Tibial nerve (tissue), 4 donors: ENCODE results near the gene SLX9.

Experiments
- CTCF ChIP-seq, 5 experiments: fragments of 200-600 bp in 3 of 5; fragments of 450-650 bp in 2 of 5; sonication (generic) in 3 of 5; IDR thresholded peaks; one replicate each; pipeline ENCODE4 v1.5.1; 2016 to 2019; ENCODE audit warnings: antibody characterized with exemption in 5 of 5, mild to moderate bottlenecking in 3 of 5, moderate library complexity in 2 of 5
- EP300 ChIP-seq, 2 donors: sonication (generic); formaldehyde crosslinking; IDR thresholded peaks; one replicate each; pipeline ENCODE4 v1.6.1; 2017; ENCODE audit warnings: antibody characterized with exemption in 2 of 2, mild to moderate bottlenecking in 1 of 2
- POLR2A ChIP-seq, 2 donors: fragments of 450-650 bp; IDR thresholded peaks; one replicate each; pipeline ENCODE4 v1.6.1; 2017; ENCODE audit warnings: antibody characterized with exemption in 2 of 2, mild to moderate bottlenecking in 2 of 2, moderate library complexity in 2 of 2

DNA sequence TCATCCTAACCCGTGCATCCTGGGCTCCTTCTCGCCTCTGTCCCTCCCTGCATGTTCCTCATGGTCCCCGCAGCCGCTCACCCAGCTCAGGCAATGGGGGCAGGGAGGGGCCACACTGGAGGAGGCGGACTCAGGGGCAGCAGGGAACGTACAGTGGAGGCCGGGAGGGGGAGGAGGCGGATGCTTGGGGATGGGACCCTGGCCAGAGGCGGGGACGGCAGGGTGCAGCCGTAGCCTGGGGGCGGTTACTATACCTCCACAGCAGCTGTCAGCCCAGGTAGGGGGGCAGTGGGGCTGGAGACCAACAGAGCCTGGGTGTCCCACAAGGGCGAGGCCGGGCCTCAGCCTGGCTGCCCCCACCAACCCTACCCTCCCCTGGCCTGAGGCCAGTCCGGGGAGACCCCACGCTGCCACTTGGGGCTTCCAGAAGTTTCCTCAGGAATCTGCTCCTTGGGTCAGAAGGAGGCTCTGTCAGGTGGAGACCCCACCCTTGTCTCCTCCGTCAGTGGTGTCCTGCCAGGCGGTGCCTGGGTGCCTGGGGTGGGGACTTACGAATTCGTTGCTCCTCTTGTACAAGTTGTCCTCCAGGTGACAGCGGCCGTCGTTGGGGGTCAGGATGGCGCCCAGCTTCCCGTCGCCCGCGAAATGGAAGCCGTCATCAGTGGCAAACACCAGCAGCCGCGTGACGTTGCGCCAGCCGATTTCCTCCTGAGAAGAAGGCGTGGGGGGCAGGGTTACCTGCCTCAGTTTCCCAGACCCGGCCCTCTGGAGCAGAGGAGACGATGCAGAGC lies 39.9 kb upstream of the SLX9 start:
- TF ChIP-seq CTCF (IDR thresholded peaks at IDR 0.05) (no peak), EP300 (IDR thresholded peaks at IDR 0.05) (no peak), POLR2A (IDR thresholded peaks at IDR 0.05) (no peak)
